HG03565 (cell line): ENCODE measurements around the gene PIP5K1B.

Experiments used
- ATAC-seq: cut with Tn5 transposase; IDR thresholded peaks from one replicate; pipeline ENCODE4 v1.9.1; 2021; ENCODE audit warnings: mild to moderate bottlenecking, moderate library complexity; ENCODE audit not compliant: unreplicated experiment

PIP5K1B gene

DNA sequence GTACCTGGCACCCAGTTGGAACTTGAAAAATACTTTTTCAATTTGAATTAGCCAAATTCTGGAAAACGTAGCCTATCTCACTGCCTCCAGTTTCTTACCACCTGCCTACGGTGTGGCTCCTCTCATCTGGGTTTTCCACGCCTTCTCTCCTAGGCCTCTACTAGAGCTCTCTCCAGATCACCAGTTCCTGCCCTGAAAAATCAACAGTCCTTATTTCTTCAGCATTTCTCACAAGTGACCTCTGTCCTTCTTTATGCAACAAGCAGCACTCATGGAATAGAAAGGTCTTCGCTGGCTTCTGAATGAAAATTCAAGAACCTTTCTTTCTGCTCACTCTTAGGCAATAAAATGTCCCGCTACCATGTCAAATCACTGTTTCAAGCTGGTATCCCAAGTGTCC lies 64.8 kb downstream of the PIP5K1B start:
- ATAC-seq = no peak

DNA sequence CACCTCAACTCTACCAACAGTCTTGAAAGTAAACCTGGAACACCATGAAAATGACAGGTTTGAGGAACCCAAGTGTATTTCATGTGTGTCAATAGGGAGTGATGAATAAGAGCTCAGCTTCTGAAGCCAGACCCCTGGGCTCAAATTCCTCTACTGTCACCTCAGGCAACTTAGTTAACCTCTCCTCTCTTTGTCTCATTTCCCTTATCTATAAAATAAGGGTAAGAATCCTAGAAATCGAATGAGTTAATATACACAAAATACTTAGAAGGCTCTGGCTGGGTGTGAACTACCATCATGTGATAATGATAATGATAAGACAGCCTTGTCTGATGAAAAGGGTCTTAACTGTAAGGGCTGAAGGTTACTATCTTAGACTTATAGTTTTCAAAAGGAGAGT lies 66.3 kb downstream of the PIP5K1B start:
- no peak for ATAC-seq

DNA sequence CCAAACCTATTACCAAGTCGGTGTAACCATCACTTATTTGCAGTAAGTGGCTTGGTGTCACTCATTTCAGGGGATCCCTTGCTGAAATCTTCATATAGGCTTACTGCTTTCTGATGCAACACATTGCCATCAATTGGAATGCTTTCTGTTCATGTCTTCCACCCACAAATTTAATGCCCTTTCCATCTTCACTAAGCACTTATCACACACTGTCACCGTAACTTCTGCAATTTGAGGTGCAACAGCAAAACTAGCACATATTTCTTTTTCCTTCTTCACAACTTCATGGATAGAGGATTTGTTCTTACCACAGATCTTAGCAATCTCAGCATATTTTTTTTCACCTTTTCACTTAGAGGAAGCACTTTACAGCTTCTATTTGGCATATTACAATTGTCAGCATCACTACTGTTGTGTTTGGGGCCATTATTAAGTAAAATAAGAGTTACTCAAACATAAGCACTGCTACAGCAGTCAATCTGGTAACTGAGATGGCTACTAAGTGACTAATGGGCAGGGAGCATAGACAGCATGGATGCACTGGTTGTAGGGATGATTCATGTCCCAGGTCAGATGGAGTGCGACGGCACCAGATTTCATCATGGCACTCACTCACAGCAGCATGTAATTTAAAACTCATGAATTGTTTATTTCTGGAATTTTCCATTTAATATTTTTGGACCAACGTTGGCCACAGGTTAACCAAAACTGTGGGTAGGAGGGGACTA lies 70.1 kb downstream of the PIP5K1B start:
- no peak for ATAC-seq

DNA sequence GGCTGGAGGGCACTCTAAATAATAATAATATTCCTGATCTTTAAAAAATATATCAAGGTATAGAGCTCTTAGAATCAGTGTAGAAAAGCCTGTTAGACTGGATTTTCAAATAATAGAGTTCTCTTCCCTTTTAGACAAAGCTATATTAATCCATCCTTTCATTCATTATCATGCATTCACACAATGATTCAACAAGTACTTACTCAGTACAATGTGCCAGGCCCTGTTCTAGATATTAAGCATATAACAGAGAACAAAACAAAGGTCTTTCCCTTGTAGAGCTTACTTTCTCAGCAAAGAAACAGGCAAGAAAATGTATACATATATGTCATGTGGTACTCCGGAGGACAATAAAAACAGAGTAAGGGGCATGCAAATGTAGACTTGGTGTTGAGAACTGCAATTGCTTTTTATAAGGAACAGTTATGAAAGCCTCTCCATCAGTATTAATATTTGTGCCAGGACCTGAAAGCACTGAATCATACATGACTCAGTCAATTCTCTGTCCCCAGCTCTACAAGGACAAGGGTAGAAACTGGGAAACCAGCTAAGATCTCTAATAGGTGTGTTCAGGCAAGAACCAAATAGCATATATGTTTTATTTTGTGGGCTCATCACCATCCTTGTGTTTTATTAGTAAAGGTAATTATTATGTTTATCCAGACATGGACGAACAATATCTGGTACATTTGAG lies 72.2 kb downstream of the PIP5K1B start:
- no peak for ATAC-seq

DNA sequence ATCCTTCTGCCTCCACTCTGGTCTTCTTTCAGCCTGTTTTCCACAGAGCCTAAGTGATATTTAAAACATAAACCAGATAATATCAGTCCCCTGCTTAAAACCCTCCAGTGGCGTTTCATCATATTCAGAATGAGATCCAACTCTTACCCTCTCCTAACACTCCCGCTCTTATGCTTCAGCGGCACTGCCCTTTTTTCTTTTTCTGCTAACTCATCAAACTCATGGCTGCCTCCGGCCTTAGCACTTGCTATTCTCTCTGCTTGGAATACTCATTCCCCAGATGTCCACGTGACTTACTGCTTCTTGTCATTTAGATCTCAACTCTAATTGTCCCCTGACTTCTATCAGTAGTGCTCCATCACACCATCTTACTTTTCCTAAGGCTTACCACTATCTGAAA lies 73.6 kb downstream of the PIP5K1B start:
- no peak for ATAC-seq

DNA sequence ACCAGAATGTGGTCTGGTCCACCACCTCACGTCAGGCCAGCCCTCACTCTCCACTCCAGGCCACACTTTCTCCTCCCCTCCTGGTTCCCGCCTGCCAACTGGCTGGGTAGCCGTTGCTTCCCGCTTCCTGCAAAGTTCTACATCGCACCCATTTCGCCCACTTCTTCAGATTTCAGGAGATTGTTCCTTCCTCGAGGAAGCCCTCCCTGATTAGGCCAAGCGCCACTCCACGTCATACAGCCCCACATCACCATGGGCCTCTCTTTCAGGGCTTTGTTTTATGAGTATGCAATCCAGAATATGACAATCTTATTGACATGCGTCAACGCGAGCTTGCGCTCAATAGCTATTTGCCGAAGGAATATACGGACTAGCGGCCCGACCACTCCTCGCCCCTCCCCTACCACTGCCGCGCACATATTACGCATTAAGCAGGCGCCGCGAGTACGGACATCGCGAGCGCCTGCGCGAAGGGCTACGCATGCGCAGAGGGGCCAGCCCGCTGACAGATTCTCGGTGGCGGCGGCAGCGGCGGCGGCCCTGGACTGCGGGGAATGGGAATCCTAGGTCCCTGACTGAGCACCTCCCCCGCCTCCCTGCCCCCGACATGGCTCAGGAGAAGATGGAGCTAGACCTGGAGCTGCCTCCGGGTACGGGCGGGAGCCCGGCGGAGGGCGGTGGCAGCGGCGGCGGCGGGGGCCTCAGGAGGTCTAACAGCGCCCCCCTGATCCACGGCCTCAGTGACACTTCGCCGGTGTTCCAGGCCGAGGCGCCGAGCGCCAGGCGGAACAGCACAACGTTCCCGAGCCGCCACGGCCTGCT lies 74.7 kb downstream of the PIP5K1B start:
- ATAC-seq = peak; percentile 61

DNA sequence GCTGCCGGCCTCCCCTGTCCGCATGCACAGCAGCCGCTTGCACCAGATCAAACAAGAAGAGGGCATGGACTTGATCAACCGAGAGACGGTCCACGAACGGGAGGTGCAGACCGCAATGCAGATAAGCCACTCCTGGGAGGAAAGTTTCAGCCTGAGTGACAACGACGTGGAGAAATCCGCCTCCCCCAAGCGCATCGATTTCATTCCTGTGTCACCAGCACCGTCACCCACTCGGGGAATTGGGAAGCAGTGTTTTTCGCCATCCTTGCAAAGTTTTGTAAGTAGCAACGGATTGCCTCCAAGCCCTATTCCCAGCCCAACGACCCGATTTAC lies 75.3 kb downstream of the PIP5K1B start:
- no peak for ATAC-seq

DNA sequence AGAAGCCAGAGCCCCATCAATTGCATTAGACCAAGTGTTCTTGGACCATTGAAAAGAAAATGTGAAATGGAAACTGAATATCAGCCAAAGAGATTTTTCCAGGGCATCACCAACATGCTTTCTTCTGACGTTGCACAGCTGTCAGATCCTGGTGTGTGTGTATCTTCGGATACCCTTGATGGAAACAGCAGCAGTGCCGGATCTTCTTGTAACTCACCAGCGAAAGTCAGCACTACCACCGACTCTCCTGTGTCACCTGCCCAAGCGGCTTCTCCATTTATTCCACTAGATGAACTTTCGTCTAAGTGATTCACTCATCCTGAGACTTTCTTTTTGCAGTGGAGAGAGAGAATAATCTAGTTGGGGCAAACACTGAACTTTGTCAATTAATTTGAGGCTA lies 75.7 kb downstream of the PIP5K1B start:
- no peak for ATAC-seq

DNA sequence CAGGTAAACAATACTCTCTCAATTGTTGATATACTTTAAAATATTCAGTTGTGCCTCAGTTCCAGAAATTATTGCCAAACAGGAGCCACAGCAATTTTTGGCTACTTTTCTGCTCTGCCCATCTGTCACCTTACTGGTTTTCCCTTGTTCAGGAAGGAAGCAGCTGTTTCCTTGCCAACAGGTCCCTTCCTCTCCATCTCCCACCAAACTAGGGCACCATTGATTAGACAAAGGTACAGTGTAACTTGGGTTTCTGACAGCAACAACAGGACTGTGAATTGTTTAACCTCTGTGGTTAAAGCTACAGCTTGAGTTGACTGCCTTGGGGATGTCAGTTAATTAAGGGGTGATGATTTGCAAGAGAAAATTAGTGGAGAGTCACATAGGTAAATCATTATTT lies 76.9 kb downstream of the PIP5K1B start:
- no peak for ATAC-seq

DNA sequence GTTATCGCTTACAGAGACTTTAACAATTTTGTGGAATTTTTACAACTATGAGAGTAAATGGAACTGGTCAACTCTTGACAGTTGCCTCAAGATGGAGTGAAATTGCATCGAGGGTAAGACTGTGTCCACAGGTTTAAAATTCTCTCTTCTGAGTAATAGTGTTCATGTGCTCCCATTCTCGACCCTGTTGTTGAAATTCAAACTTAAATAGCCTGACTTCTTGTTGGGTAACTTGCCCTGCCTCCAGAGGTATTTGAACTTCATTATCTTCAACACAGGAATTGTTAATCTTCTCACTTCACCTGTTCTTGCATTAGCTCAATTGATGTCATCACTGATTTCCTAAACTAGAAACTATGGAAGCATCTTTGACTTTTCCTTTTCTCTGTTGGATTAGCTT lies 77.5 kb downstream of the PIP5K1B start:
- ATAC-seq = no peak

DNA sequence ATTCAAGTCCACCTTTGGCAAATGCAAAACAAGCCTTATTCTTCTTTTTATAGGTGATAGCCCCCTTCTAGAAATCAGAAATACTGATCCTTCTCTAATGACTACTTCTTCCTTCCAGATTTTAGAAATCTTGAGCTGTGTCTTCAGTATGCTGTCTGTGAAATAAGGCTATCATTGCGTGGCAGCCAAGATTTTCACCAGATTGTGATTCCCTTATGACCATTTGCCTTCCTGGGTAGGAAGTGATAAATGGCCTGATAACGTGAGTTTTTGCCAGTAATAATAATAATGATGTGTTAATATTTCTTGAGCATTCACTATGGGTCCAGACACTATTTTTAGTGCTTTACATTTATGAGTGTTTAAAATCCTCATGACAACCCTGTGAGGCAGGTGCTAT lies 80.9 kb downstream of the PIP5K1B start:
- no peak for ATAC-seq

DNA sequence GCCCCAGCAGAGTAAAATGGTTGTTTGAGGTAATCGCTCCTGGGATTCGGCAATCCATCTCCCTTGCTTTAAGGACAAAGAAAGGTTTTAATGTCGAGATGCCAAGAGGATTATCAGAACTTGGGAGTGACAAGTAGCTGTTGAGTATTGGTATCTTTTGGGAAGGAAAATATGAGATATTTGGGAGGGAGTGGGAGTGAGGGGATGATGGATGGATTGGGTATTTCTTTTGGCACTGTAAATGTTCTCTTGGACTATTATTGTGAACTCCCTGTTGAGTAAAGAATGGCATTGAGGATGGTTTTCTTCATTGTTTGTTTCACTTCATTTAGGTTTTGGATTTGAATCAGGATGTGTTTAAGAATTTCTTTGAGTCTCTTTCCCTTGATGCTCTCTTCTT lies 86.1 kb downstream of the PIP5K1B start:
- no peak for ATAC-seq

DNA sequence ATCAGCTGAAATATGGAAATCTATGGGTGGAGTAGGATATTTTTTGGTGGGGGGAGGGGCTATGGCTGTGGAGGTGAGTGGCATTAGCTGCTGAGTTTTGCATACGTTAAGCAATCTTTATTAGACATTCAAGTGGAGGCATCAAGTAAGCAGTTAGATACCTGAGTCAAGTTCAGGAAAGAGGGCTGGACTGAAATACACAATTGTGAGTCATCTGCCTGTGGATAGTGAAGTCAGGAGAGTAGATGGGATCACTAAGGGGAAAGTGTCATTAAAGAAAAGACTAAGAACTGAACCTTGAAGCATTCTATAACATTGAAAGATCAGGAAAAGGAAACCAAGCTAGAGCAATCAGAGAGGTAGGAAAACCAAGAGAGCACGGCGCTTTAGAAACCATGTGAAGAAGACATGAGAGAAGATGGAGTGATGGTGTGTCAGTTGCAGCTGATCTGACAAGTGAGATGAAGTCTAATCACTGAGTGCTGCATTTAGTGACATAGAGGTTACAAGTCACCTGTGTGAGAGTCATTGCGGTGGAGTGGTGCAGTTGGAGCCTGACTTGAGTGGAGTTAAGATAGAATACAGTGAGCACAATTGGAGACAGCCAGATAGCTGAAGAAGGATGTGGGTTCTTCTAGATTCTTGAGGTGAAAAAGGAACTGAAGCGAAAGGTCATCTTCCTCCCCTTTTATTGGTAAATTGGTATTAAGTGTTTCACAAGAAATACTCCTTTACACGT lies 88.7 kb downstream of the PIP5K1B start:
- ATAC-seq = peak; percentile 89

DNA sequence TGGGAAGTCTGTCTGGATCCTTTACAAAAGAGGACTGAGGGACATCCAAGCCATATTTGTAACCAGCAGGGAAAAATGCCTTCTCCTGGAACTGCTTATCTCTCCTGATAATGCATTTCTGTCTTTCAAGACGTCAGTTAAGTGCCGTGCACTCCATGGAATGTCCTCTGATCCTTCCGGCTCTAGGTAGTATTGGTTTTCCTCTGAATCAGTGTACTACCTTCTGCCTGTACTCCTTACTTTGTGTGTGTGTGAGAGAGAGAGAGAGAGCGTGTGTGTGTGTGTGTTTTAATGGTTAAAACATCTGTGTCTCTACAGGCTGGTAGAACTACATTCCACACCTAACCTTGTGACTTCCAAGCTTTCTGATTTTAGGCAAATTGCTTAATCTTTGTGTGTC lies 89.9 kb downstream of the PIP5K1B start:
- ATAC-seq = no peak

DNA sequence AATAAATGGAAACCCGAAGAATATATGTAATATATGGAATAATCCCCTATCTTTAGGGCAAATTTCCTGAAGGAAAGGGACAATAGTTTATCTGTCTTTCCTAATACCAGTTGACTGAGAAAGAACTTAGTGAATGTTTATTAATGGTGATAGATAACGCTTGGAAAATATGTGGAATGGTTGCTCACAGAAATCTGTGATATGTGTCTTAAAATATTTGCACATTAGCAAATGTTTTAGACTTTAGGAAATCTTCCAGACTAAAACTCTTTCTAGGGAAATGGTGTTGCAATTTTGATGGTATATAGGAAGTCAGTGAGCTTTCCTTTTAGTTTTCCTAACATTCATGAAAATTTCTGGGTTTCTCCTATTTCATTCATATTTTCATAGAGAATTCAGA lies 90.4 kb downstream of the PIP5K1B start:
- no peak for ATAC-seq

DNA sequence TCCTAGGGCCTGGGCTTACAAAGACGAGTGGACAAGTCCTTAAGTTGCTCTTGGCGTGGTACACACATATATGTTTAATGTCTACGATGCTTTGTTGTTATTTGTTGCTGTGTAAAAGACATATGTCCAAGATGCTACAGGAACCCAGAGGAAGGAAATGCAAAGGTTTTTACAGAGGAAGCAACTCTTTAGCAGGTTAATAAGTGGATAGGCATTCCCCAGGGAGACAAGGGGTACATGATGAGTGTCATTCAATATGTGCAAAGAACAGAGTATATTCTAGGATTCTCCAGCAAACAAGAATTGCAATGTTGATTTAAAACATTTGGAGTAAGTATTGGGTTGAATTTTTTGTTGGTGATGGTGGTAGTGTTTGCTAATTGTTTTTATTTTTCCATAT lies 92.1 kb downstream of the PIP5K1B start:
- ATAC-seq = no peak

DNA sequence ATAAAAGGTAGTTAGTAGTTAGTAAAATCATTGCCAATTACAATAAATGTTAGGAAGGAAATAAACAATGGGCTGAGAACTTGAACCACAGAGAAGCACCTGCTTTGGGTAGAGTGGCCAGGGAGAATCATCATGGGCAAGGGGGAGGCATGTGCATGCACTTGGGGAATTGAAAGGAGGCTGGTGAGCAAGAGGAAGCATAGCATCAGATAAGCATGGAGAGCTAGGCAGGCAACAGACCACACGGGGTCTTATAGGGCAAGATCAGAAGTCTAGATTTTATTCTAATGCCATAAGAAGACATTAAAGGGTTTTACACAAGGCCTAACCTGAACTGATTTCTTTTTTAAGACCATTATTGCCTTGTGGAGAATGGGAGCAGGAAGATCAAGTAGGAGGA lies 93.4 kb downstream of the PIP5K1B start:
- no peak for ATAC-seq

DNA sequence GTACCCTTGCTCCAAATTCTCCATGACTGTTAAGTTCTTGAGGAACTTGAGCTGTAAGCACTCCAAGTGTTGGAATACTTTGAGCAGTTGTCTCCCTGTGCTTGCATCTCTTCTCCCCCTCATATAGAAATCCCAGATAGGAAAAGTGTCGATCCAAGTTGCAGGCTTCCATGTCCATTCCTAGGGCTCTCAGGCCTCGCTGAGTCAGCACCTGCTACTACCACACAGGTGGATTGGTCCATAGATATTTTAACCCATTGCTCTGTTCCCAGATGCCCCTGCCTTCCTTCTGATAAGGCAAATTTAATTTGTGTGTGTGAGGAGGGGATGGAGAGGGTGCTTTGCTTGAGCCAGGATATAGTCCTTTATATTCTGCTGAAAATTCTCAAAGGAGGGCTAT lies 95.8 kb downstream of the PIP5K1B start:
- ATAC-seq = no peak

DNA sequence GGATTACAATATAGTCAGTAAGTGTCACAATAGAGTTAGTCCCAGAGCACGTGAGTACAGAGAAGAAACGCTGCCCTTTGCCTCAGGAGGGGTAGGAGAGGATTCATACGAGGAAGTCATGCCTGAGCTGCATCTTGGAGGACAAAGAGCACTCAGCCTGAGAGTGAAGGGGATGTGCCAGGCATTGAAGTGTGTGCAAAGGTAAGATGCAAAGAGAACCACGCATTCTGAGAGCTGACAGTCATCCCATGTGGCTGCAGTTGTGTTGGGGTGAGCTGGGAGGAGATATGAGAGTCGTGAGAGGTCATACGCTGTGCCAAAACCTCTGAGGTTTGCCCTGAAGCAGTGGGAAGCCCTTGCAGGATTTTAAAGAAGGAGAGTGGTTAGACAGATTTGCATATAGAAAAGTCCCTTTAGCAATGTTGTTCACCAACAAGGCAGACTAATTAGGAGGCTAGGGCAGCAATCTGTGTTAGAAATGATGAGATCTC lies 97.5 kb downstream of the PIP5K1B start:
- ATAC-seq = peak; percentile 89

DNA sequence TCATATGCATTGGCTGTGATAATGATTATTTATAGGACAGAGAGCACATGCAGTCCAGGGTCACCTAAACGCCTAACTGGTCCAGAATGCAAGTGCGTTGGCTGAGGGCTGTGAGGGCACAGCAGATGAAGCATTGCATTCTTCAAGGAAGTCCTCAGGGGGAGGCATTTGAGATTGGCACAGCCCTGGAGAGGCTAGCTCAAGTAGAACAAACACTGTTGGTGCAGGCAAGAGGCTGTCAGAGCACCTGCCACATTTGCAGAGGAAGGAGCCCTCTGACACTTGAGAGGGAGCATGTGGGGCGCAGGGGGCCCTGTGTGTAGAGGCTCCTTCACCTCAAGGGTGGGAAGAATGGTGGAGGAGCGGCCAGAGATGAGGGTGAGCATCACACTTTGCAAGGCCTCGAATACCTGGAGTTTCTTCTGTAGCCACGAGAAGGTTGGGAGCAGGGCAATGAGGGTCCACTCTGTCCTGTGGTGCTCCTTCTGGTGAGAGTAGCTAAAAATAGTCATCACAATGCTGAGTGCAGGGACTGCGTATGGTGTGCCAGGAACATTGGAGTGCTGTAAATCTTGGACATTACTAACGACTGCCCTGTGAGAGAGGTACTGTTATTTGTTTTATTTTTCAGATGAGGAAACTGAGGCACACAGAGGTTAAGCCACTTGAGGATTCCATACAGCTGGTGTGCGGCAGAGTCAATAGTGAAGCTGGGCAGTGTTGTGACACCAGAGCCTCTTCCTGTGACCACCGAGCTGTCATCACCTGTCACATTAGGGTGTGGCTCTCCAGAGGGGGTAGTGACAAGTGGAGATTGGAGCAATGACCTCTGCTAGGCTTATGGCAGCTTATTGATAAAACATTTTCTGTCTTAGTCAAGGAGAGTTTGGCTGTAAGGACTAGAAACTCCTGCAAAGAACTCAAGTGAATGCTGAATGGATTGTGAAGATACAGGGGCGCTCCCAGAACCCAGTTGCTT lies 100.2 kb downstream of the PIP5K1B start:
- no peak for ATAC-seq
